SHP77 (cell line): ENCODE data around the gene FHOD3.
"Not testable (repeated sequence)": the region's sequence is repeated elsewhere in the genome, so short reads cannot be mapped to it uniquely, and the experiment has no call there.

Source experiments
- DNase-seq, 2 experiments: peaks; one replicate each; lab custom pipeline; 2025; lab: John Stamatoyannopoulos, UW

FHOD3 gene

DNA sequence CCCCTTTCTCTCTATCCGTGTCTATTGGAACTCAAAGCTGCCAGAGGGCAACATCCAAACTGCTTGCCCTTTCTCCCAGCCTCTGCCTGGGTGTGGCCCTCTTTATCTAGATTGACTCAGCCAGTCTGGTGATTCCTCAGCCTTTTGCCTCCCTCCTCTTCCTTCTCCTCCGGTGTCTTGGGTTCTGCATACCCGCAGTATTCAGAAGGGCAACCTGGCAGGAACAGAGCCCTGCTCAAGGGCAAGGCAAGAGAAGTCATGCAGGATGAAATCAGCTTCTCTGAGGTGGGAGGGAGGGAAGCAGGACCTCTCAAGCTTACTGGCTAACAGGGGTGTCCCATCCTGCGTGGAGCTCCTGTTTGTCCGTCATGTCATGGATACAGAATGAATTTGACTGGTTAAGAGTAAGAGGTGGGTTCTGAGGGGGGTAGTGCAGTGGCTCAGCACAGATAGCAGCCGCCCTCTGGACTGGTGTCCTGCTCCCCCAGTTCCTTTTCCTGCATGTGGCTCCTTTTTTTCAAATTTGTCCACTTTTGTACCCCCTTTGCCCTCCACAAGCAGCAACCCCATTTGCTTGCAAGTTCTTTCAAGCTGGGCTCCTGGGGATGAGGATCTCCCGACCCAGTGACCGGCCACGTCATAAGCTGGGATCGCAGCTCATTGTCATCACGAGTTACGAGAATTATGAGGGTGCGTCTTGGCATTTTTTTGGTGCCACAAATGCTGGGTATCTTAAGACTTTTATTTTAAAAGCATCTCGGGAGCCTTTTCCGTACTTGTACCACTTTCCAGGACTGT is 154.1 kb downstream of the FHOD3 start:
- no peak for DNase-seq

GRCh38 chr18:36454245-36454644 is 156.7 kb downstream of the FHOD3 start:
- no peak for DNase-seq

DNA sequence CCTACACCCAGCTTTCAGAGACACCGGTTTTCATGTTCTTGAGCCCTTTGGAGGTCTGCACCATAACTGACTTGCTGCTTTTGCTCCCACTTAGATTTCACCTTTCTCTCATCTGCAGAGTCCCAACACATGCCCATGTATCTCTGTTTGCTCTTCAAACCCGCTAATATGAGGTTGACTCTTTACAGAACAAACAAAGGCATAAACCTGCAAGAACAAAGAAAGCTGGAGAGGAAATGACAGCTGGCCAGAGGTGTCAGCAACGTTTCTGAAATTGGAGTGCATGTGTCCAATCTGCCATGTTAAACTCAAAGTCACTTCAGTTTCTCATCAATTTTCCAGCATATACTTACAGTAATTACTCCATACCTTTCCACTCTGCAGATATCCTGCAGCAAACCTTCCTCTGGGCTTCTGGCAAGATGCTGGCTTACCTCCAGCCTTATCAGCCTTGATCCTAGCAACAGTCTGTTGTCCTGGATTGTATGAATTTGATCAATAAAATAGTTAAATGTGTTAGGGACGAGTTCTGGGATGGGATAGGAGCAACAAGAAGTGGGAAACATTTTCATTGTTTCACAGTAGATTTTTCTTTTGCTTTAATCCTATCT is 157.4 kb downstream of the FHOD3 start:
- peak; percentile 30 to 38 for DNase-seq

DNA sequence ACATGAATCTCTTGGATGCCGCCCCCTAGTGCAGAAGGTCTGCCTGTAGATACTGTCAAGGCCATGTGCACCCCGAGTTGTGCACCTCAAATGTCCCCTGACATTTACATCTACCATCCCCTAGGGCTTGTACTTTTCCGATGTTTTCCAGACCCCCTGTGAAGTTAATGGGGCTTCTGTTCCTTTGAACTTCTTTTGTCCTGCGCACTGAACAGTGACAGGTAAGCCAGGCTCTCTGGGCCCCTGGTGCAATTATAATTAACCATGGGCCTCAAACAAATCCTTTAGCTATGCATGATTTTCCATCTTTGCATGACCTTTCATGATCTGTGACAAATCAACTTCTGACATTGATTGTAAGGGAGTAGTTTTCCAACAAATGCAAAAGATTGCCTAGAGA is 158.4 kb downstream of the FHOD3 start:
- no peak for DNase-seq

- no peak for DNase-seq
Measured at GRCh38 chr18:36456622-36457021, 159.1 kb downstream of the FHOD3 start.

DNA sequence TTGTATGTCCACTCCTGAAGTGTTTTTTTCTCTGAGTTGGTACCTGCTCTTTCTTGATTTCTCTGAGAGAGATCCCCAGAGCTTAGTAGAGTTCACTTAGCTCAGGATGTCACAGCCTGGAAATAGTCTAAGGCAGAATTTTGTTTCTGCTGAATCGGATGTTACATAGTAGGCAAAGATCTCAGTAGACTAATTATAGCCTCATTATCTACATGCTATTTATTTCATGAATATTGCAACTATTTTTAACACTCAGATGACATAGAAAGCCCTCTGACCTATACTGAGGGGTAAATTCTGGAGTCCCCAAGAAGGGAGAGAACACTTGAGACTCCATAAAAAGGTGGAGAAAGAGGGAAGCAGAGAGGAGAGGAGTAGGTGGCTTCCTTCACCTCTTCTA is 160.2 kb downstream of the FHOD3 start:
- DNase-seq: no peak

- no peak for DNase-seq
Measured at GRCh38 chr18:36458306-36458705, 160.8 kb downstream of the FHOD3 start.

DNA sequence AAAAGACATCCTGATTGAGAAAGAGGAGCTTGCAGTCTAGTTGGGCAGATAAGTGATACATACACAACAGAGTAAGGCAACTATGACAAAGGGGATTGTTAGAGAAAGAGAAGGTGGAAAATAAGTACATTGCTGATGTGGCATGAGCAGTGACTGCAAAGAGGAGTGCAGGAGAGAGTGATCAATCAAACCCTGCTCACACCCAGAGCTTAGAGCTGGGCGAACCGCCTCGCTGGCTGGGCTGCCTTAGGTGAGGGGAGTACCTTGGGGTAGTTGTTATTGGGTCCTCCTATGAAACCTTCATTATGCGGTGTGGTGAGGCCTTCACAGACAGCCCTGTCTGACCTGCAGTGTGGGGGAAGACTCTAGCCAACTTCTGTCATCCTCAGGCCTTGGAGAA is 161.7 kb downstream of the FHOD3 start:
- no peak for DNase-seq

DNA sequence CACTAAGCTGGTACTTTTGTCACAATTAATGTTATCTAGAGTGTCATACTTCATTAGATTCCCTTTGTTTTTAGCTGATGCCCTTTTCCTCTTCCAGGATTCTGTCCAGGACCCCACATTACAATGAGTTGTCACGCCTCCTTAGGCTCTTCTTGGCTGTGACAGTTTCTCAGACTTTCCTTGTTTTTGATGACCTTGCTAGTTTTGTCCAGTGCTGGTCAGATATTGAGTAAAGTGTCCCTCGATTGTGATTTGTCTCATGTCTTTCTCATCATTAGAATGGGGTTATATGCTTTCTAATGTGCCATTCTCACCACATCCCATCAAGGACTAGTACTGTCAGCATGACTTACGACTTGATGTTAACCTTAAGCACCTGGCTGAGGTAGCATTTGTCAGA is 162.3 kb downstream of the FHOD3 start:
- DNase-seq: no peak

GRCh38 chr18:36460324-36460850 is 162.9 kb downstream of the FHOD3 start:
- DNase-seq: no peak

DNA sequence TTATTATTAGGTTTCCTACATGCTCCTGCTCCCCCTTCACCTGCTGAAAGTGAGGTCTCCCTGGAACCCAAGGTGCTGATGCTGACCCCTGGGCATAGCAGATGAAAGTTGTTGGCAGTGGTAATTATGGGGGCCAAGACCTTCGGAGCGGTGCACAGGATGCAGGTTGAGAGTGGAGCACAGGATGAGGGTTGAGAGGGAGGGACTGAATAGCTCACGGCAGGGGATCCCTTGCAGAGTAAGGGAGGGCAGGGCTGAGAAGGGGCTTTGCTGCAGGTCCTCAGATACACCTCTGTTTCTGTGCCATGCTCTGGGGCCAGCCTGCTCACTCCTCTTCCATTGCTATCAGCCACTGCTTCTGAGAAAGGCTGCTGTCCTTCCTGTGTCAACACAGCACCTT is 163.3 kb downstream of the FHOD3 start:
- DNase-seq: no peak

DNA sequence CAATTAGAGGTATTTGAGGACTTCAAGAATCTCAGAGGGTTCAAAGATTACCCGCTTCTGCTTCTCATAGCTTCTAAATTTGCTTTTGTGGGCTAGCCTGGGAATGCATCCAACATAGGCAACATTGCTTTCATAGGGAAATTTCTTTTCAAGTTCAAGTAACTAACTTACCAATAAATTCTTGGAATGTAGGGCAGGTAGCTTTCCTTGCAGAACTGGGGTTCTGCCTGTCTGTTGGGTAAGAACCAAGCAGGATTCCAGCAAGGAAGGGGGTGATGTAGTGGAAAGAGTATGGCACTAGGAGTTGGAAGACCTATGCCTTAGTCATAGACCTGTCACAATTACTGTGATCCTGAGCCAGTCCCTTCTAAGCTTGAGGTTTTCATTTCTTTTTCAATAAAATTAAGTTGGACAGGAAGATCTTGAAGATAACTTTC is 164.1 kb downstream of the FHOD3 start:
- no peak for DNase-seq

DNA sequence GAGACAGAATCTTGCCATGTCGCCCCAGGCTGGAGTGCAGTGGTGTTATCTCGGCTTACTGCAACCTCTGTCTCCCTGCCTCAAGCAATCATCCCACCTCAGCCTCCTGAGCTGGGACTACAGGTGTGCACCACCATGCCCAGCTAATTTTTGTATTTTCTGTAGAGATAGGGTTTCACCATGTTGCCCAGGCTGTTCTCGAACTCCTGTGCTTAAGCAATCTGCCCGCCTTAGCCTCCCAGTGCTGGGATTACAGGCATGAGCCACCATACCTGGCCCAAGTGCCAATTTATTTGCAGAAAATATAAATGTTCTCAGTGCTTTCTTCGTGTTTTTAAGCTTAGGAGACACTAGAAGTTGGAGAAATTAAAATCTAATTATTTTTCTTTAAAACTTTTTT is 166.0 kb downstream of the FHOD3 start:
- not testable (repeated sequence) for DNase-seq

GRCh38 chr18:36464126-36464651 is 166.7 kb downstream of the FHOD3 start:
- no peak for DNase-seq

DNA sequence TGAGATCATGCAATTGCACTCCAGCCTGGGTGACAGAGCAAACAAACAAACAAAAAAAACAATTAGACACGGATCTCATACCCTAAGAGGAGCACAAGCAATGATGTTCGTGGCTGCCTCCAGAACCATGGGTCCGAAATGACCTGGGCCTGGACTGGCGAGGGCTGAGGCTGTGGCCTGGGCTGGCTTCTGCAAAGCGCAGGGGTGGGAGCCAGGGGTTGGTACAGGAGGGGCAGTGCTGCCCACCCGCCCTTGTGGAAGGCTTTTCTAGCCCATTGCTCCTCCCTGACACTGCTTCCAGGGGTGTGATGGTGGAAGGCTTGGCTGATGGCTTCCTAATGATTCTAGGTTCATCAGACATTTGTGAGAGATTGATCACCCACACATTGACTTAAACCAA is 167.8 kb downstream of the FHOD3 start:
- no peak for DNase-seq

- no peak for DNase-seq
Measured at GRCh38 chr18:36465970-36466369, 168.5 kb downstream of the FHOD3 start.

DNA sequence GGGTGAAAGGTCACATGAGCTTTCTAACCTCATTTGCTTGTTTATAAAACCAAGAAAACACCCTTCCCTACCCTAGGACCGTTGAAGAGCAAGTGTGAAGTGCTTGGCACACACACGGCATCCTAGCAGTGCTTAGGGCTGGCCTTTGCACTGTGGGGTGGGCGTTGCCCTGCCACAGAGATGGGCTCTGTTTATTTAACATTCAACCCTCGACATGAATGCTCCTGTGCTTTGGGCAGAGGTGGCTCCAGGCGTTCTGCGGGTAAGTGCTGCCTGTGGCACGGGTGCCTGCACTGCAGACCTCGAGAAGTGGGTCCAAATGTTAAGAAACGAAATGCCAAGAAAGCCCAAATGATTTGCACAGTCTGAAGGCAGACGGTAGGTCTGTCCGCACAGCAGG is 170.1 kb downstream of the FHOD3 start:
- no peak for DNase-seq

- DNase-seq: no peak
Measured at GRCh38 chr18:36468161-36468560, 170.6 kb downstream of the FHOD3 start.

- no peak for DNase-seq
Measured at GRCh38 chr18:36469461-36469860, 171.9 kb downstream of the FHOD3 start.

- no peak for DNase-seq
Measured at GRCh38 chr18:36470896-36471295, 173.4 kb downstream of the FHOD3 start.

- no peak for DNase-seq
Measured at GRCh38 chr18:36471393-36471792, 173.9 kb downstream of the FHOD3 start.

DNA sequence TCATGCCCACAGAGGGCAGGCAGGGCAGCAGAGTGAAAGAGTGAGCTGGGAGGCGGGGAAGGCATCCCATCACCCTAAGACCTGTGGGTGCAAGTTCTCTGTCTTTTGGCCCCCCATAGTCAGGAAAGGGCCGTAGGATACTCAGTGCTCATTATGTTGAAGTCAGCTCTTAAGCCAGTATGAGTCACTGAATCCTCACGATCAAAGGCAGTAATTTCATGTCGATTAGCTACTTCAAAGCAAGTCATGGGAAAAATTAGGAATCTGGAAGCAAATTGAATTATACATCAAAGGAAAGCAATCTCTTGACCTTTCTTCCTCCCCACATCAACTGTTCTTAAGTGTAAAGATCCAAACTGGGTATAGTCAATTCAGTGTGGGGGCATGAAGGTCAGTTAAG is 178.9 kb downstream of the FHOD3 start:
- DNase-seq: no peak

DNA sequence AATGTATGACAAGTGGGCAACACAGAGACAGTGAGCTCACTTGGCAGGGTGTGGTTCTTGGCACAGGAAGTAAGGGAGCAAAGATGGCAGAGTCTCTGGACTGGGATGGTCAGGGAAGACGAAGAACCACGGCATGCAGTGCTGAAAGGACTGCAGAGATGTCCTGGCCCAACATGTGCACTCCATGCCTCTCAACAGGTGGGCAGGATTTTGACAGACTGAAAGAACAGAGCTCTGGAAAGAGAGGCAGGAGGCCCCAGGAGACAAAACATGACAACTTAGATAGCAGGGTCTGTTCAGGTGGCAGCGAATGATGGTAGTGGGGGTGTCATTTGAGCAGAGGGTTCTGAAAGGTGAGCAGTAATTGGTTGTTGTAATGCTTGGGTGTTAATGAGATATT is 180.3 kb downstream of the FHOD3 start:
- DNase-seq: no peak
